GM23338 (cell line): ENCODE measurements around the gene ZNF560. TPM values are rescaled to one million over a fixed set of nuclear protein-coding genes. Genes with fewer than 3 reads are reported as not detected.
A peak's percentile ranks its signal among the peaks of the same experiment; 100 is the strongest.

ENCODE experiments used
- ATAC-seq: fragments of 200-7000 bp; cut with Tn5 transposase; 3 replicates; pipeline ENCODE4 v1.9.1; 2020
- DNase-seq: peaks from one replicate; pipeline ENCODE4 v3.0.0-alpha.2; 2015; ENCODE audit warnings: low spot score
- H2AFZ ChIP-seq: fragments of 200-600 bp; sonication (generic); 2 replicates; pipeline ENCODE4 v1.8.0; 2016; ENCODE audit warnings: antibody characterized with exemption, mild to moderate bottlenecking, moderate library complexity
- H3F3A ChIP-seq: fragments of 200-600 bp; sonication (generic); replicated peaks from 2 replicates; pipeline ENCODE4 v1.8.0; 2017; ENCODE audit warnings: antibody characterized with exemption, mixed run types, low read depth
- H3K27ac ChIP-seq: fragments of 200-600 bp; sonication (generic); 2 replicates; pipeline ENCODE4 v1.6.1; 2016; ENCODE audit warnings: low read depth
- H3K27me3 ChIP-seq: fragments of 200-600 bp; sonication (generic); 2 replicates; pipeline ENCODE4 v1.8.0; 2016; ENCODE audit warnings: mild to moderate bottlenecking, mixed run types, moderate library complexity; ENCODE audit not compliant: insufficient read depth
- H3K36me3 ChIP-seq: fragments of 200-600 bp; sonication (generic); 2 replicates; pipeline ENCODE4 v1.8.0; 2016; ENCODE audit warnings: mild to moderate bottlenecking; ENCODE audit not compliant: insufficient read depth
- H3K4me1 ChIP-seq: fragments of 200-600 bp; sonication (generic); 2 replicates; pipeline ENCODE4 v1.8.0; 2016; ENCODE audit warnings: mild to moderate bottlenecking, moderate library complexity; ENCODE audit not compliant: insufficient read depth
- H3K4me2 ChIP-seq: fragments of 200-600 bp; sonication (generic); 2 replicates; pipeline ENCODE4 v1.7.1; 2017; ENCODE audit warnings: mixed run types
- H3K4me3 ChIP-seq: fragments of 200-600 bp; sonication (generic); 2 replicates; pipeline ENCODE4 v1.6.1; 2016; ENCODE audit warnings: mixed run types
- H3K79me2 ChIP-seq: fragments of 200-600 bp; sonication (generic); replicated peaks from 2 replicates; pipeline ENCODE4 v1.8.0; 2017; ENCODE audit warnings: mild to moderate bottlenecking; ENCODE audit not compliant: insufficient read depth
- H3K9me2 ChIP-seq: fragments of 200-600 bp; sonication (generic); 2 replicates; pipeline ENCODE4 v1.8.0; 2017; ENCODE audit not compliant: insufficient read depth
- H4K20me1 ChIP-seq: fragments of 200-600 bp; sonication (generic); replicated peaks from 2 replicates; pipeline ENCODE4 v1.8.0; 2017; ENCODE audit warnings: mild to moderate bottlenecking; ENCODE audit not compliant: insufficient read depth
- H3K27ac Mint-ChIP-seq: 2 replicates; pipeline ENCODE4 v1.8.0; 2020; ENCODE audit warnings: inconsistent platforms, mild to moderate bottlenecking, moderate library complexity, mixed read lengths
- H3K27me3 Mint-ChIP-seq: 3 replicates; pipeline ENCODE4 v1.8.0; 2022; ENCODE audit warnings: low read depth, mild to moderate bottlenecking, moderate library complexity, mixed read lengths, inconsistent platforms; ENCODE audit not compliant: insufficient read depth, poor library complexity
- H3K36me3 Mint-ChIP-seq: 3 replicates; pipeline ENCODE4 v1.8.0; 2021; ENCODE audit warnings: low read depth, mild to moderate bottlenecking, inconsistent platforms, moderate library complexity, mixed read lengths
- H3K4me1 Mint-ChIP-seq: 3 replicates; pipeline ENCODE4 v1.8.0; 2020; ENCODE audit warnings: mild to moderate bottlenecking, inconsistent platforms, mixed read lengths
- H3K4me3 Mint-ChIP-seq: 3 replicates; pipeline ENCODE4 v1.8.0; 2021; ENCODE audit warnings: moderate library complexity, mild to moderate bottlenecking, inconsistent platforms, mixed read lengths
- H3K9me3 Mint-ChIP-seq: 3 replicates; pipeline ENCODE4 v1.8.0; 2020; ENCODE audit warnings: moderate library complexity, mild to moderate bottlenecking, inconsistent platforms, mixed read lengths
- CTCF ChIP-seq, 2 experiments: fragments of 200-600 bp in 1 of 2; sonication (generic) in 1 of 2; conservative IDR thresholded peaks; 2 replicates each; pipeline versions ENCODE4 v1.5.1 to v1.6.1; 2016 to 2017; ENCODE audit warnings: antibody characterized with exemption in 2 of 2, low read depth in 2 of 2, mild to moderate bottlenecking in 2 of 2, moderate library complexity in 1 of 2
- ETS1 ChIP-seq: IDR thresholded peaks from 2 replicates; pipeline ENCODE4 v1.6.1; 2016; ENCODE audit warnings: antibody characterized with exemption
- EZH2 ChIP-seq: fragments of 200-600 bp; sonication (generic); IDR thresholded peaks from one replicate; pipeline ENCODE4 v1.8.0; 2017; ENCODE audit warnings: antibody characterized with exemption, mild to moderate bottlenecking, low read depth; ENCODE audit not compliant: unreplicated experiment
- JUNB ChIP-seq: IDR thresholded peaks from one replicate; pipeline ENCODE4 v1.6.1; 2016; ENCODE audit warnings: antibody characterized with exemption; ENCODE audit not compliant: unreplicated experiment
- NANOG ChIP-seq: IDR thresholded peaks from 2 replicates; pipeline ENCODE4 v1.6.1; 2016; ENCODE audit warnings: antibody characterized with exemption, borderline replicate concordance
- POLR2AphosphoS5 ChIP-seq: IDR thresholded peaks from 2 replicates; pipeline ENCODE4 v1.6.1; 2016; ENCODE audit warnings: antibody characterized with exemption, low read depth
- REST ChIP-seq: IDR thresholded peaks from one replicate; pipeline ENCODE4 v1.6.1; 2018; ENCODE audit warnings: antibody characterized with exemption; ENCODE audit not compliant: unreplicated experiment
- STAT1 ChIP-seq: IDR thresholded peaks from one replicate; pipeline ENCODE4 v1.6.1; 2016; ENCODE audit warnings: antibody characterized with exemption; ENCODE audit not compliant: unreplicated experiment
- ZNF114 ChIP-seq: fragments of 250-450 bp; sonication (Bioruptor Pico); IDR thresholded peaks from 2 replicates; pipeline ENCODE4 v1.5.0; 2020; ENCODE audit warnings: mild to moderate bottlenecking, moderate library complexity
- ZNF331 ChIP-seq: fragments of 250-450 bp; sonication (Bioruptor Pico); IDR thresholded peaks from 2 replicates; pipeline ENCODE4 v1.5.0; 2020; ENCODE audit warnings: low read depth, mild to moderate bottlenecking, moderate library complexity
- ZNF462 ChIP-seq: fragments of 250-450 bp; sonication (Bioruptor Pico); IDR thresholded peaks from 2 replicates; pipeline ENCODE4 v1.5.0; 2020; ENCODE audit warnings: mild to moderate bottlenecking, moderate library complexity
- polyA plus RNA-seq: library from polyadenylated mRNA; unstranded; fragments of >200 nt; fragmentation: Nextera tagmentation; extraction: Ambion mirVana; gene quantifications from 2 replicates; pipeline ENCODE4 v1.2.1, GENCODE V29; 2016
- total RNA-seq: library from RNA; depleted of rRNA; stranded (reverse); fragments of >200 nt; shearing (Covaris generic); gene quantifications from 2 replicates; pipeline ENCODE4 v1.2.3, GENCODE V29; 2014

Gene ZNF560
- total and polyA plus RNA-seq, 2 experiments from 2014 or later: 0.14 TPM; not detected in 1

GRCh38 chr19:9445037-9445436 is 53.4 kb downstream of the ZNF560 start (continued):
- no peak for TF ChIP-seq ZNF331 (CRISPR knock-in tag)
- no peak for TF ChIP-seq EZH2
- TF ChIP-seq ETS1: no peak
- TF ChIP-seq ZNF114 (CRISPR knock-in tag): no peak
- no peak for TF ChIP-seq CTCF (conservative IDR thresholded peaks at IDR 0.05; ENCODE audit: low read depth in 2 of 2)
- TF ChIP-seq NANOG: no peak
- TF ChIP-seq REST: no peak
- no peak for TF ChIP-seq JUNB
- TF ChIP-seq POLR2AphosphoS5: no peak
- no peak for TF ChIP-seq STAT1

DNA sequence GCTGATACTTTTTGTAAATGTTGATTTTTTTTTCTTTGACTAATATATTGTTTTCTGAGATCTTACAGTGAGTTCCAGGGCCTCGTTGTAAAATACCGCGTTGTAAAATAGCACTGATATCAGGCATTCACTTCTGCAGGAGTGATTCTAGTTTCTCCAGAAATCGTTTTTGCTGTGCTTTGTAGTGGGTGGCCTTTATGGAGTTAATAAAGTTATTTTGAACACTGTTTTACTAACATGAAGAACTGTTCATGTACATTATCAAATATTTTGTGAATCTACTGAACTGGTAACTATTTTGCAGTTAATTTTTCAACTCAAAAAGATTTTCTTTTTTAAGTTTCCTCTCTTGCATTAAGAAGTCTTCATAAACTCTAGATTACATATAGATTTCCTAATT is 62.1 kb downstream of the ZNF560 start:
- no peak overlapping the region for H3K27ac ChIP-seq
- Mint-ChIP-seq H3K36me3 (peaks cover 29% of the 10 kb centered on the region), H3K4me3 (peak overlapping the region; percentile 95), H3K27me3 (peaks cover 3% of the 10 kb centered on the region), H3K4me1 (peaks cover 6% of the 10 kb centered on the region; the same call in 2 of the 3 replicates), H3K27ac (no peak overlapping the region), H3K9me3 (peaks cover 26% of the 10 kb centered on the region)
- no peaks in the 10 kb centered on the region for H4K20me1 ChIP-seq
- H2AFZ ChIP-seq: peak overlapping the region; percentile 86; the same call in 1 of the 2 replicates
- H3K4me2 ChIP-seq: peak overlapping the region; percentile 89
- no peak for ATAC-seq
- no peaks in the 10 kb centered on the region for H3K27me3 ChIP-seq
- peaks cover 5% of the 10 kb centered on the region; the same call in 1 of the 2 replicates for H3K4me1 ChIP-seq
- no peak for DNase-seq
- H3K9me2 ChIP-seq: no peaks in the 10 kb centered on the region
- peak overlapping the region; percentile 80; the same call in 1 of the 2 replicates for H3K4me3 ChIP-seq
- H3K79me2 ChIP-seq: peaks cover 21% of the 10 kb centered on the region
- H3F3A ChIP-seq: no peaks in the 10 kb centered on the region
- H3K36me3 ChIP-seq: 0 out of 2 replicates have a peak, but pooled peaks cover 3% of the 10 kb centered on the region
- TF ChIP-seq ZNF462 (CRISPR knock-in tag): no peak
- TF ChIP-seq CTCF (conservative IDR thresholded peaks at IDR 0.05; ENCODE audit: low read depth in 2 of 2): no peak
- no peak for TF ChIP-seq POLR2AphosphoS5
